Fibroblast of the conjunctiva (primary cell): Measurements from ENCODE around the gene ZNF638.

ENCODE experiments used
- DNase-seq: peaks from one replicate; pipeline ENCODE4 v3.0.0-alpha.2; 2010; ENCODE audit warnings: low read depth

Gene ZNF638

GRCh38 chr2:71469403-71470398 lies 138.1 kb downstream of the ZNF638 start:
- no peak for DNase-seq

GRCh38 chr2:71471276-71471675 lies 139.7 kb downstream of the ZNF638 start:
- no peak for DNase-seq

GRCh38 chr2:71472019-71472418 lies 140.4 kb downstream of the ZNF638 start:
- DNase-seq = no peak

GRCh38 chr2:71473346-71474031 lies 141.9 kb downstream of the ZNF638 start:
- DNase-seq = no peak

- no peak for DNase-seq
These were observed 142.6 kb downstream of the ZNF638 start for GRCh38 chr2:71474116-71474743.

GRCh38 chr2:71474744-71475397 lies 143.3 kb downstream of the ZNF638 start:
- DNase-seq = no peak

- DNase-seq = no peak
These were observed 144.9 kb downstream of the ZNF638 start for GRCh38 chr2:71476495-71476894.

- no peak for DNase-seq
These were observed 145.7 kb downstream of the ZNF638 start for GRCh38 chr2:71477231-71477691.

- DNase-seq = no peak
These were observed 147.2 kb downstream of the ZNF638 start for GRCh38 chr2:71478806-71479205.

GRCh38 chr2:71479261-71479660 lies 147.7 kb downstream of the ZNF638 start:
- DNase-seq = no peak

GRCh38 chr2:71481111-71481510 lies 149.5 kb downstream of the ZNF638 start:
- no peak for DNase-seq

GRCh38 chr2:71482055-71482454 lies 150.5 kb downstream of the ZNF638 start:
- no peak for DNase-seq

GRCh38 chr2:71483246-71483645 lies 151.7 kb downstream of the ZNF638 start:
- DNase-seq = no peak

GRCh38 chr2:71484354-71484753 lies 152.8 kb downstream of the ZNF638 start:
- DNase-seq = no peak
